Endodermal cell (in vitro differentiated cells): ENCODE measurements around the gene SLC49A4. TPM values are rescaled to one million over a fixed set of nuclear protein-coding genes. Genes with fewer than 3 reads are reported as not detected.

Experiments
- DNase-seq: peaks from one replicate; pipeline ENCODE4 v3.0.0-alpha.2; 2017
- H3K27ac ChIP-seq: 2 replicates; pipeline ENCODE4 v1.5.1; 2013; ENCODE audit warnings: mild to moderate bottlenecking, low read depth, low read length, moderate library complexity
- H3K27me3 ChIP-seq: 2 replicates; pipeline ENCODE4 v1.6.1; 2013; ENCODE audit warnings: mild to moderate bottlenecking, low read length, moderate library complexity; ENCODE audit not compliant: insufficient read depth, control insufficient read depth, poor library complexity, severe bottlenecking
- H3K36me3 ChIP-seq: 2 replicates; pipeline ENCODE4 v1.7.0; 2013; ENCODE audit warnings: mild to moderate bottlenecking, low read length, moderate library complexity; ENCODE audit not compliant: control insufficient read depth, insufficient read depth
- H3K4me1 ChIP-seq: one replicate; pipeline ENCODE4 v1.7.0; 2013; ENCODE audit warnings: low read length; ENCODE audit not compliant: control insufficient read depth, insufficient read depth
- H3K4me3 ChIP-seq: 2 replicates; pipeline ENCODE4 v1.5.1; 2013; ENCODE audit warnings: mild to moderate bottlenecking, low read length, moderate library complexity
- H3K9ac ChIP-seq: 2 replicates; pipeline ENCODE4 v1.6.1; 2013; ENCODE audit warnings: mild to moderate bottlenecking, low read length, moderate library complexity; ENCODE audit not compliant: poor library complexity, severe bottlenecking; ENCODE audit errors: extremely low read depth
- H3K9me3 ChIP-seq: 2 replicates; pipeline ENCODE4 v1.6.1; 2013; ENCODE audit warnings: mild to moderate bottlenecking, low read length, moderate library complexity; ENCODE audit not compliant: control insufficient read depth
- H3K27ac Mint-ChIP-seq: 2 replicates; pipeline ENCODE4 v1.8.0; 2020; ENCODE audit warnings: mixed read lengths
- H3K27me3 Mint-ChIP-seq: 2 replicates; pipeline ENCODE4 v1.8.0; 2021; ENCODE audit warnings: mild to moderate bottlenecking, mixed read lengths; ENCODE audit not compliant: insufficient read depth
- H3K36me3 Mint-ChIP-seq: 2 replicates; pipeline ENCODE4 v1.8.0; 2020; ENCODE audit warnings: low read depth, mixed read lengths
- H3K4me1 Mint-ChIP-seq: 2 replicates; pipeline ENCODE4 v1.8.0; 2020; ENCODE audit warnings: mixed read lengths
- H3K4me3 Mint-ChIP-seq: 2 replicates; pipeline ENCODE4 v1.8.0; 2020; ENCODE audit warnings: mild to moderate bottlenecking, moderate library complexity, mixed read lengths
- H3K9me3 Mint-ChIP-seq: 2 replicates; pipeline ENCODE4 v1.8.0; 2020; ENCODE audit warnings: mild to moderate bottlenecking, mixed read lengths
- CTCF ChIP-seq: fragments of 200-600 bp; sonication (generic); conservative IDR thresholded peaks from 2 replicates; pipeline ENCODE4 v1.5.0; 2021; ENCODE audit warnings: antibody characterized with exemption, mild to moderate bottlenecking
- WGBS, 2 experiments: methylation state at CpG; one replicate each; pipeline versions ENCODE4 v1.1.5 to v1.1.7; 2013; ENCODE audit warnings: missing lambda C conversion rate in 2 of 2, mixed read lengths in 1 of 2; ENCODE audit not compliant: insufficient coverage in 1 of 2, insufficient read length in 1 of 2; 5-methylcytosine and 5-hydroxymethylcytosine counted together
- total RNA-seq, 2 donors: library from RNA; stranded (reverse); fragmentation: NEBNext Ultra II Directional in 1 of 2; extraction: Animal tissue kit (Norgen Biotek cat#: 25700) in 1 of 2; gene quantifications; 2 replicates in 1 of 2; 3 replicates in 1 of 2; pipeline ENCODE4 v1.2.1, GENCODE V29; 2021

The SLC49A4 gene
- total RNA-seq, 2 donors from 2014 or later: 12.2 to 14.9 TPM

DNA sequence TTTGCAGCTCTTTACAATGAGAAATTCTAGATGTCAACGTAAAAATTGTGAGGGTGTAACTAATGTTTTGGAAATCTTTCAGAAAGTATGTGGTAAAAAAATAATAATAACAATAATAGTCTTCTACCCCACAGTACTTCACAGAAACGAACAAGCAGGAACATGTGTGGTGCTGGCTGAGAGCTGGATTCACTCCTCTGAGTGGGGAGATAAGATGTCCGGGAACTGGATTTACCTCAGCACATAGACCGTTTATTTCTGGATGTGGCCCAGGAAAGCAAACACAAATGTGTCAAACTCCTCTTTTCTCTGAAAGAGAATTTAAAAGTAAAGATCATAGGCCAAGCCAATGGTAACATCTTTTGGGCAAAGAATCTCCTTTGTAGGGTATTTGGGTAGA, 103.4 kb downstream of the SLC49A4 start:
- H3K27me3 ChIP-seq: no peaks in the 10 kb centered on the region
- Mint-ChIP-seq H3K4me3 (no peak overlapping the region), H3K4me1 (no peaks in the 10 kb centered on the region), H3K36me3 (no peaks in the 10 kb centered on the region), H3K27ac (no peak overlapping the region), H3K27me3 (no peaks in the 10 kb centered on the region), H3K9me3 (no peaks in the 10 kb centered on the region)
- WGBS, 2 experiments: 88 to 100% methylated on average over 2 to 4 of the region's 4 CpGs
- no peak for TF ChIP-seq CTCF
- no peaks in the 10 kb centered on the region for H3K9me3 ChIP-seq
- no peak overlapping the region for H3K27ac ChIP-seq
- no peak overlapping the region for H3K4me3 ChIP-seq
- no peaks in the 10 kb centered on the region for H3K36me3 ChIP-seq
- no peak for DNase-seq
- H3K9ac ChIP-seq: no peak overlapping the region
- H3K4me1 ChIP-seq: no peaks in the 10 kb centered on the region

DNA sequence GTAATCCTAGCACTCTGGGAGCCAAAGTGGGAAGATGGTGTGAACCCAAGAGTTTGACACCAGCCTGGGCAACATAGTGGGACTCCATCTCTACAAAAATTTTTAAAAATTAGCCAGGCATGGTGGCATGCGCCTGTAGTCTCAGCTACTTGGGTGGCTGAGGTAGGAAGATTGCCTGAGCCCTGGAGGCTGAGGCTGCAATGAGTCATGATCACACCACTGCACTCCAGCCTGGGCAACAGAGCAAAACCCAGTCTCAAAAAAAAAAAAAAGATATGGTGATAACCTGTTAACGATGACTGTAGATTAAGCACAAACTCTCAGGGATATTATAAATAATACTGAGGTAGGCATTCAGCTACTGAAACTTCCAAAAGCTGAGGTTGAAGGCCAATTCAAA, 107.5 kb downstream of the SLC49A4 start:
- peaks cover 1% of the 10 kb centered on the region for H3K4me1 Mint-ChIP-seq
- no peak for TF ChIP-seq CTCF
- Histone ChIP-seq H3K27ac (no peak overlapping the region), H3K4me3 (no peak overlapping the region), H3K9ac (no peak overlapping the region), H3K36me3 (no peaks in the 10 kb centered on the region), H3K27me3 (no peaks in the 10 kb centered on the region), H3K4me1 (no peaks in the 10 kb centered on the region), H3K9me3 (no peaks in the 10 kb centered on the region)
- WGBS, 2 experiments: 85 to 92% methylated on average over 2 of the region's 2 CpGs
- H3K27me3 Mint-ChIP-seq: no peaks in the 10 kb centered on the region
- H3K27ac Mint-ChIP-seq: no peak overlapping the region
- DNase-seq: no peak
- no peaks in the 10 kb centered on the region for H3K36me3 Mint-ChIP-seq
- no peak overlapping the region for H3K4me3 Mint-ChIP-seq
- H3K9me3 Mint-ChIP-seq: no peaks in the 10 kb centered on the region

GRCh38 chr3:122903171-122903570, 108.3 kb downstream of the SLC49A4 start:
- Histone ChIP-seq H3K36me3 (no peaks in the 10 kb centered on the region), H3K4me3 (no peak overlapping the region), H3K27ac (no peak overlapping the region), H3K9me3 (no peaks in the 10 kb centered on the region), H3K27me3 (no peaks in the 10 kb centered on the region), H3K4me1 (no peaks in the 10 kb centered on the region), H3K9ac (no peak overlapping the region)
- 78 to 82% methylated on average over 4 of the region's 4 CpGs for WGBS, 2 experiments
- peak; percentile 71 for DNase-seq
- peak; percentile 26 for TF ChIP-seq CTCF
- Mint-ChIP-seq H3K4me3 (no peak overlapping the region), H3K4me1 (peaks cover 1% of the 10 kb centered on the region), H3K27me3 (no peaks in the 10 kb centered on the region), H3K27ac (no peak overlapping the region), H3K36me3 (peaks cover under 1% of the 10 kb centered on the region), H3K9me3 (no peaks in the 10 kb centered on the region)
